ENCODE measurements around the gene PDE3B. TPM values are rescaled to one million over a fixed set of nuclear protein-coding genes. Genes with fewer than 3 reads are reported as not detected.
A peak's percentile ranks its signal among the peaks of the same experiment; 100 is the strongest.

Gene PDE3B
- total and polyA plus RNA-seq, 10 donors, result 1.7 to 78.7 (median 20.8) TPM

- H3K9me3 ChIP-seq, result no peaks in the 10 kb centered on the region
- H3K27ac ChIP-seq, result peak overlapping the region in 2 of 8 donors; percentile 5 to 15
- TF ChIP-seq POLR2A (IDR thresholded peaks at IDR 0.05), result no peak
- TF ChIP-seq, protein P1, sequence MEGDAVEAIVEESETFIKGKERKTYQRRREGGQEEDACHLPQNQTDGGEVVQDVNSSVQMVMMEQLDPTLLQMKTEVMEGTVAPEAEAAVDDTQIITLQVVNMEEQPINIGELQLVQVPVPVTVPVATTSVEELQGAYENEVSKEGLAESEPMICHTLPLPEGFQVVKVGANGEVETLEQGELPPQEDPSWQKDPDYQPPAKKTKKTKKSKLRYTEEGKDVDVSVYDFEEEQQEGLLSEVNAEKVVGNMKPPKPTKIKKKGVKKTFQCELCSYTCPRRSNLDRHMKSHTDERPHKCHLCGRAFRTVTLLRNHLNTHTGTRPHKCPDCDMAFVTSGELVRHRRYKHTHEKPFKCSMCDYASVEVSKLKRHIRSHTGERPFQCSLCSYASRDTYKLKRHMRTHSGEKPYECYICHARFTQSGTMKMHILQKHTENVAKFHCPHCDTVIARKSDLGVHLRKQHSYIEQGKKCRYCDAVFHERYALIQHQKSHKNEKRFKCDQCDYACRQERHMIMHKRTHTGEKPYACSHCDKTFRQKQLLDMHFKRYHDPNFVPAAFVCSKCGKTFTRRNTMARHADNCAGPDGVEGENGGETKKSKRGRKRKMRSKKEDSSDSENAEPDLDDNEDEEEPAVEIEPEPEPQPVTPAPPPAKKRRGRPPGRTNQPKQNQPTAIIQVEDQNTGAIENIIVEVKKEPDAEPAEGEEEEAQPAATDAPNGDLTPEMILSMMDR (IDR thresholded peaks at IDR 0.05 in 8 of 11, conservative IDR thresholded peaks at IDR 0.05 in 3 of 11), result no peak
- no peak for TF ChIP-seq POLR2AphosphoS5 (IDR thresholded peaks at IDR 0.05)
- H3K27me3 ChIP-seq (replicated peaks in 1 of 7), result no peaks in the 10 kb centered on the region
- H3K4me1 ChIP-seq, result peaks cover 0 to 26% (median 4%) of the 10 kb centered on the region in 6 donors
- intact Hi-C loops (cut with DNase I; ENCODE audit: low total_unique reads), result no loop called here
- no peak for DNase-seq
- no peak overlapping the region for H3K4me3 ChIP-seq
- no peaks in the 10 kb centered on the region for H3K36me3 ChIP-seq
- WGBS, 5 donors, result 57 to 72% (median 61%) methylated on average over 2 of the region's 2 CpGs
Observed at GRCh38 chr11:14898906-14899305, 255.3 kb downstream of the PDE3B start.

DNA sequence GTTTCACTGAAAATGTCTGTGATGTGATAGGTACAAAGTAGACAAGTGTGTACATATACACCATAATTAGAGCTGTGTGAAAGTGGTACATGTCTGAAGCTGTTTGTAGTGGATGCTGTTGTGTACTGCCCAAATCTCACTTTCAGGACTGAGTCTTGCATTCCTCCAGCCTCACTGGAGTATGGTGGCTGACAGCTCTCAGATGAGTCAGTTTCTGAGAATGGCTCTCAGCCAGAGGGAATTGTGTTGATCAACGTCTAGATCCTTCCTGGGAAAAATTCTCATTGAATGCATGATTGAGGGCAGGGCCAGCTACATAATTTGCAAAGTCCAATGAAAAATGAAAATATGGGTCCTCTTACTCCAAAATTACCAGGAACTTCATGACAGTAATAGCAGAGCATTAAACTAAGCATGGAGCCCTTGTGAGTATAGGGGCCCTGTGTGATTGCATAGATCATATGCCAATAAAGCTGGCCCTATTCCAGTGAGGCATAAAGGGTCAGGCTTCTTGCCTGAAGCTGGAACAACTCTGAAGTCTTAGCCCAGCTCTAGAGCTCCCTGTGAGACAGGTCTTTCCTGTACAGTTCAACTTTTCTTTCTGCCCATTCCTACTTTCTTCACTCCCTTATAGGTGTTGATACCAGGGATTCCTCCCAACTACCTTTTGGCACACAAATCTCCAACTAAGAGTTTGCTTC, 259.2 kb downstream of the PDE3B start:
- H3K27me3 ChIP-seq (replicated peaks in 1 of 7), result no peaks in the 10 kb centered on the region
- no peak overlapping the region for H3K4me3 ChIP-seq
- TF ChIP-seq POLR2A (IDR thresholded peaks at IDR 0.05) (no peak), POLR2AphosphoS5 (IDR thresholded peaks at IDR 0.05) (no peak)
- TF ChIP-seq, protein P1 (IDR thresholded peaks at IDR 0.05 in 8 of 11, conservative IDR thresholded peaks at IDR 0.05 in 3 of 11), result no peak
- H3K27ac ChIP-seq, result no peak overlapping the region
- peaks cover 6 to 50% (median 26%) of the 10 kb centered on the region in 6 donors for H3K4me1 ChIP-seq
- H3K36me3 ChIP-seq, result no peaks in the 10 kb centered on the region
- DNase-seq, result no peak
- intact Hi-C loops (cut with DNase I; ENCODE audit: low total_unique reads), result loop anchor here (10.0 kb wide), 1 partner anchor 258 kb away; the partner anchor contains the start of gene PDE3B
- no peaks in the 10 kb centered on the region for H3K9me3 ChIP-seq
- WGBS, 5 donors, result 53 to 85% (median 68%) methylated on average over 1 of the region's 1 CpG

- Histone ChIP-seq H3K27ac (peak overlapping the region in 6 of 8 donors; percentile 16 to 81 (median 62)), H3K9me3 (no peaks in the 10 kb centered on the region), H3K4me3 (peak overlapping the region; percentile 47 to 75 (median 57)), H3K27me3 (replicated peaks in 1 of 7) (no peaks in the 10 kb centered on the region), H3K36me3 (no peaks in the 10 kb centered on the region), H3K4me1 (peaks cover 8 to 47% (median 32%) of the 10 kb centered on the region in 6 donors)
- intact Hi-C loops (cut with DNase I; ENCODE audit: low total_unique reads), result loop anchor here (5.0 to 10.0 kb wide), 4 partner anchors 112 to 367 kb away; partner anchors contain the start of gene PDE3B
- TF ChIP-seq POLR2A (IDR thresholded peaks at IDR 0.05) (no peak), POLR2AphosphoS5 (IDR thresholded peaks at IDR 0.05) (peak; percentile 43 to 68 (median 46))
- TF ChIP-seq, protein P1 (IDR thresholded peaks at IDR 0.05 in 8 of 11, conservative IDR thresholded peaks at IDR 0.05 in 3 of 11), result peak; percentile 69 to 93 (median 89)
- 4 to 16% (median 5%) methylated on average over 8 to 26 of the region's 26 CpGs for WGBS, 5 donors
- DNase-seq, result peak; percentile 97
Observed at GRCh38 chr11:14904745-14905103, 261.1 kb downstream of the PDE3B start.
